H1 (cell line): ENCODE results near the gene COMMD2. TPM values are rescaled to one million over a fixed set of nuclear protein-coding genes. Genes with fewer than 3 reads are reported as not detected.

Experiments used
- CTCF ChIA-PET: fragments of 300-600 bp; sonication (Branson Sonifier 250); formaldehyde crosslinking; loops from one replicate; lab custom pipeline; 2021; ENCODE audit not compliant: partially characterized antibody; lab: Charles Lee
- POLR2A ChIA-PET: fragments of 300-600 bp; sonication (Branson Sonifier 250); formaldehyde crosslinking; loops from one replicate; lab custom pipeline; 2021; ENCODE audit warnings: inconsistent platforms; ENCODE audit not compliant: partially characterized antibody; lab: Charles Lee
- DNase-seq, 2 experiments: peaks; one replicate each; pipeline versions ENCODE4 v3.0.0 to v3.0.0-alpha.2; 2010 to 2022; ENCODE audit warnings: low spot score in 2 of 2, low read depth in 1 of 2, mixed read lengths in 1 of 2
- FAIRE-seq: peaks from 2 replicates; lab custom pipeline; 2011; peaks lifted over from hg19 to GRCh38; lab: Jason Lieb, UNC
- H2AFZ ChIP-seq: 2 replicates; pipeline ENCODE4 v1.8.1; 2012; ENCODE audit warnings: low read length, inconsistent platforms
- H2AK5ac ChIP-seq: 2 replicates; pipeline ENCODE4 v1.6.1; 2013; ENCODE audit warnings: low read depth, low read length
- H2BK120ac ChIP-seq: replicated peaks from 2 replicates; pipeline ENCODE3; 2013; ENCODE audit warnings: low read depth, low read length, inconsistent platforms
- H2BK12ac ChIP-seq: 2 replicates; pipeline ENCODE4 v1.6.1; 2013; ENCODE audit warnings: low read depth, low read length
- H2BK15ac ChIP-seq: 2 replicates; pipeline ENCODE4 v1.6.1; 2013; ENCODE audit warnings: low read length
- H2BK20ac ChIP-seq: 2 replicates; pipeline ENCODE4 v1.6.1; 2013; ENCODE audit warnings: low read length
- H2BK5ac ChIP-seq: 2 replicates; pipeline ENCODE4 v1.6.1; 2013; ENCODE audit warnings: low read depth, low read length
- H3K14ac ChIP-seq: 2 replicates; pipeline ENCODE4 v1.6.1; 2013; ENCODE audit warnings: inconsistent platforms; ENCODE audit not compliant: insufficient read length
- H3K18ac ChIP-seq: 2 replicates; pipeline ENCODE4 v1.6.1; 2013; ENCODE audit warnings: low read length; ENCODE audit errors: extremely low read depth
- H3K23ac ChIP-seq: 2 replicates; pipeline ENCODE4 v1.6.1; 2013; ENCODE audit warnings: inconsistent platforms; ENCODE audit not compliant: insufficient read length
- H3K23me2 ChIP-seq: 2 replicates; pipeline ENCODE4 v1.6.1; 2013; ENCODE audit warnings: low read depth, low read length
- H3K27ac ChIP-seq: 2 replicates; pipeline ENCODE4 v1.6.1; 2011; ENCODE audit warnings: low read depth, low read length, inconsistent platforms
- H3K27me3 ChIP-seq, 4 experiments: replicated peaks in 1 of 4; 1 replicate in 1 of 4; 2 replicates in 3 of 4; pipeline versions ENCODE4 v1.6.1 to v1.8.1; 2011 to 2013; ENCODE audit warnings: low read length in 3 of 4, mild to moderate bottlenecking in 3 of 4, inconsistent platforms in 2 of 4, mixed read lengths in 2 of 4, moderate library complexity in 1 of 4; ENCODE audit not compliant: control insufficient read depth in 3 of 4, insufficient read depth in 3 of 4; ENCODE audit errors: extremely low read depth in 1 of 4
- H3K36me3 ChIP-seq, 4 experiments: 2 replicates each; pipeline versions ENCODE4 v1.6.1 to v1.8.1; 2011 to 2013; ENCODE audit warnings: mild to moderate bottlenecking in 4 of 4, low read length in 3 of 4, moderate library complexity in 2 of 4, control low read depth in 1 of 4, inconsistent platforms in 1 of 4; ENCODE audit not compliant: insufficient read depth in 4 of 4, control insufficient read depth in 2 of 4
- H3K4ac ChIP-seq: replicated peaks from 2 replicates; pipeline ENCODE3; 2013; ENCODE audit warnings: low read length, low read depth, mixed read lengths, inconsistent platforms; ENCODE audit not compliant: insufficient read length
- H3K4me1 ChIP-seq, 4 experiments: replicated peaks in 1 of 4; 1 replicate in 1 of 4; 2 replicates in 3 of 4; pipeline versions ENCODE4 v1.6.1 to v1.8.1; 2011 to 2013; ENCODE audit warnings: low read length in 3 of 4, inconsistent platforms in 2 of 4, mixed read lengths in 1 of 4; ENCODE audit not compliant: insufficient read depth in 4 of 4, control insufficient read depth in 3 of 4
- H3K4me2 ChIP-seq, 2 experiments: 2 replicates each; pipeline versions ENCODE4 v1.6.1 to v1.8.1; 2011 to 2013; ENCODE audit warnings: low read depth in 2 of 2, low read length in 2 of 2, control low read depth in 1 of 2, inconsistent platforms in 1 of 2, mild to moderate bottlenecking in 1 of 2; ENCODE audit not compliant: insufficient read depth in 1 of 2
- H3K4me3 ChIP-seq, 4 experiments: fragments of 200-600, 300-600 bp in 1 of 4; sonication (generic), shearing (Covaris generic), sonication (Bioruptor Twin) in 1 of 4; 2 replicates each; pipeline versions ENCODE4 v1.5.1 to v1.8.1; 2011 to 2016; ENCODE audit warnings: low read length in 4 of 4, low read depth in 3 of 4, control low read depth in 2 of 4, inconsistent platforms in 2 of 4, mild to moderate bottlenecking in 2 of 4, mixed read lengths in 1 of 4, moderate library complexity in 1 of 4; ENCODE audit not compliant: insufficient read depth in 2 of 4; ENCODE audit errors: extremely low read depth in 1 of 4
- H3K56ac ChIP-seq: replicated peaks from 2 replicates; pipeline ENCODE3; 2013; ENCODE audit warnings: low read depth, mild to moderate bottlenecking, mixed read lengths, low read length, inconsistent platforms; ENCODE audit not compliant: insufficient read length
- H3K79me1 ChIP-seq: 2 replicates; pipeline ENCODE4 v1.6.1; 2013; ENCODE audit warnings: low read depth, low read length, control low read depth
- H3K79me2 ChIP-seq, 2 experiments: 2 replicates each; pipeline versions ENCODE4 v1.6.1 to v1.8.1; 2012 to 2013; ENCODE audit warnings: low read length in 2 of 2, mild to moderate bottlenecking in 2 of 2, inconsistent platforms in 1 of 2; ENCODE audit not compliant: insufficient read depth in 2 of 2, control insufficient read depth in 1 of 2
- H3K9ac ChIP-seq, 4 experiments: replicated peaks in 1 of 4; 1 replicate in 1 of 4; 2 replicates in 3 of 4; pipeline versions ENCODE4 v1.6.1 to v1.8.1; 2011 to 2013; ENCODE audit warnings: low read depth in 3 of 4, low read length in 3 of 4, control low read depth in 2 of 4, mild to moderate bottlenecking in 2 of 4, moderate library complexity in 2 of 4, inconsistent platforms in 1 of 4; ENCODE audit errors: extremely low read depth in 1 of 4
- H3K9me3 ChIP-seq, 2 experiments: 2 replicates each; pipeline versions ENCODE4 v1.6.1 to v1.8.1; 2012 to 2013; ENCODE audit warnings: mild to moderate bottlenecking in 2 of 2, moderate library complexity in 2 of 2, control low read depth in 1 of 2, inconsistent platforms in 1 of 2, low read depth in 1 of 2, low read length in 1 of 2, mixed read lengths in 1 of 2; ENCODE audit not compliant: insufficient read depth in 2 of 2
- H4K20me1 ChIP-seq, 2 experiments: replicated peaks in 1 of 2; 2 replicates each; pipeline versions ENCODE3 to v1.8.1; 2011 to 2013; ENCODE audit warnings: inconsistent platforms in 2 of 2, low read length in 2 of 2, mild to moderate bottlenecking in 1 of 2; ENCODE audit not compliant: insufficient read depth in 2 of 2, control insufficient read depth in 1 of 2
- H4K5ac ChIP-seq: 2 replicates; pipeline ENCODE4 v1.6.1; 2013; ENCODE audit warnings: low read length, low read depth, mixed read lengths, inconsistent platforms; ENCODE audit not compliant: insufficient read length
- H4K8ac ChIP-seq: 2 replicates; pipeline ENCODE4 v1.8.0; 2013; ENCODE audit warnings: mild to moderate bottlenecking, moderate library complexity, low read length, inconsistent platforms; ENCODE audit not compliant: insufficient read depth; ENCODE audit errors: extremely low read depth
- H4K91ac ChIP-seq: replicated peaks from 2 replicates; pipeline ENCODE3; 2013; ENCODE audit warnings: low read length, mixed read lengths, inconsistent platforms; ENCODE audit not compliant: insufficient read length
- CBX8 ChIP-seq: fragments of 300-800, 300-1000 bp; sonication (generic); IDR thresholded peaks from 2 replicates; pipeline ENCODE4 v1.7.1; 2016; ENCODE audit warnings: low read depth, low read length, borderline replicate concordance
- CREB1 ChIP-seq: IDR thresholded peaks from 2 replicates; pipeline ENCODE4 v1.6.1; 2012; ENCODE audit warnings: inconsistent platforms
- CTBP2 ChIP-seq: IDR thresholded peaks from 2 replicates; pipeline ENCODE4 v1.7.0; 2011; ENCODE audit warnings: borderline replicate concordance, mild to moderate bottlenecking, moderate library complexity, mixed read lengths, low read length; ENCODE audit not compliant: insufficient read depth, insufficient read length
- FOSL1 ChIP-seq: IDR thresholded peaks from 2 replicates; pipeline ENCODE4 v1.6.1; 2011; ENCODE audit warnings: mild to moderate bottlenecking, low read depth, low read length, moderate library complexity; ENCODE audit not compliant: insufficient read depth
- JUND ChIP-seq: IDR thresholded peaks from 2 replicates; pipeline ENCODE4 v1.6.1; 2011; ENCODE audit warnings: mild to moderate bottlenecking, improper control_type of control experiment, low read length
- RNF2 ChIP-seq: fragments of 200-900, 300-1000 bp; sonication (generic); IDR thresholded peaks from 2 replicates; pipeline ENCODE4 v1.7.1; 2016; ENCODE audit warnings: borderline replicate concordance, low read depth, mild to moderate bottlenecking, antibody characterized with exemption, low read length; ENCODE audit not compliant: poor library complexity, severe bottlenecking; ENCODE audit errors: missing control alignments
- RXRA ChIP-seq: IDR thresholded peaks from 2 replicates; pipeline ENCODE4 v1.6.1; 2011; ENCODE audit warnings: low read depth, mild to moderate bottlenecking, low read length, moderate library complexity; ENCODE audit not compliant: insufficient read depth
- SIN3A ChIP-seq, 2 experiments: IDR thresholded peaks in 1 of 2; conservative IDR thresholded peaks in 1 of 2; 2 replicates each; pipeline ENCODE4 v1.6.1; 2011 to 2012; ENCODE audit warnings: low read length in 2 of 2, improper control_type of control experiment in 1 of 2, low read depth in 1 of 2, mild to moderate bottlenecking in 1 of 2
- SIX5 ChIP-seq: IDR thresholded peaks from 2 replicates; pipeline ENCODE4 v1.6.1; 2011; ENCODE audit warnings: mild to moderate bottlenecking, low read depth, low read length
- SP2 ChIP-seq: IDR thresholded peaks from 2 replicates; pipeline ENCODE4 v1.6.1; 2012; ENCODE audit warnings: mild to moderate bottlenecking, low read length, inconsistent platforms
- SP4 ChIP-seq: IDR thresholded peaks from 2 replicates; pipeline ENCODE4 v1.6.1; 2012; ENCODE audit warnings: low read length, inconsistent platforms
- SUZ12 ChIP-seq: fragments of 200-600 bp; sonication (generic); IDR thresholded peaks from 2 replicates; pipeline ENCODE4 v1.6.1; 2012; ENCODE audit warnings: mild to moderate bottlenecking, inconsistent platforms, low read length, moderate library complexity, mixed read lengths
- USF2 ChIP-seq: IDR thresholded peaks from 2 replicates; pipeline ENCODE4 v1.6.1; 2011; ENCODE audit warnings: low read length, improper control_type of control experiment
- YY1 ChIP-seq: IDR thresholded peaks from 2 replicates; pipeline ENCODE4 v1.6.1; 2011; ENCODE audit warnings: low read depth, mild to moderate bottlenecking, low read length
- polyA plus RNA-seq, 7 experiments: library from polyadenylated mRNA; depleted of rRNA in 3 of 7; stranded (reverse) in 5 of 7; unstranded in 2 of 7; fragments of >200 nt in 5 of 7; fragments of 200-250 nt in 2 of 7; gene quantifications; 1 replicate in 5 of 7; 2 replicates in 1 of 7; 4 replicates in 1 of 7; pipeline versions ENCODE4 v1.2.1 to v1.2.3, GENCODE V29; 2011 to 2013; ENCODE audit warnings: missing spikeins in 2 of 7, mixed read lengths in 2 of 7
- total RNA-seq: library from RNA; stranded (reverse); fragmentation: NEBNext Ultra II Directional; extraction: Animal tissue kit (Norgen Biotek cat#: 25700); gene quantifications from 2 replicates; pipeline ENCODE4 v1.2.1, GENCODE V29; 2021

Gene COMMD2
- total and polyA plus RNA-seq, 2 of the 8 experiments (the other 6 are each of a cell fraction or from before 2014, with no cell fraction given): 20.2 to 57.2 TPM

GRCh38 chr3:149705416-149705815, 46.9 kb downstream of the COMMD2 start:
- Histone ChIP-seq H3K27me3 (no peaks in the 10 kb centered on the region), H3K4ac (no peak overlapping the region), H3K4me3 (no peak overlapping the region), H2AK5ac (no peak overlapping the region), H2BK20ac (no peak overlapping the region), H3K14ac (no peak overlapping the region), H3K23me2 (no peaks in the 10 kb centered on the region), H3K79me2 (no peaks in the 10 kb centered on the region), H3K79me1 (no peaks in the 10 kb centered on the region), H3K23ac (no peak overlapping the region), H4K8ac (no peak overlapping the region), H2BK5ac (no peak overlapping the region), H3K27ac (no peak overlapping the region), H3K4me1 (peaks cover 0 to 5% (median 2%) of the 10 kb centered on the region in 4 experiments; a peak in 3 of 7 replicates), H3K4me2 (no peak overlapping the region), H4K91ac (no peak overlapping the region), H4K5ac (no peak overlapping the region), H3K9ac (no peak overlapping the region), H2BK15ac (no peak overlapping the region), H3K9me3 (no peaks in the 10 kb centered on the region), H3K36me3 (no peaks in the 10 kb centered on the region), H3K18ac (no peak overlapping the region), H2BK12ac (no peak overlapping the region), H3K56ac (no peak overlapping the region), H2BK120ac (no peak overlapping the region), H2AFZ (no peak overlapping the region), H4K20me1 (no peaks in the 10 kb centered on the region)
- ChIA-PET CTCF (interaction anchor here (0.8 to 3.2 kb wide), 6 partner anchors 9 to 174 kb away, joined by 3 to 18 read pairs (median 6); no protein-coding TSS in a partner anchor), POLR2A (interaction anchor here (0.6 kb wide), 1 partner anchor 22 kb away, joined by 3 read pairs; no protein-coding TSS in a partner anchor)
- FAIRE-seq (no peak), DNase-seq (no peak)
- TF ChIP-seq CTBP2 (no peak), CBX8 (no peak), FOSL1 (no peak), YY1 (no peak), SP2 (no peak), SUZ12 (no peak), RXRA (no peak), JUND (no peak), CREB1 (no peak), RNF2 (no peak), SP4 (no peak), USF2 (no peak), SIX5 (no peak), SIN3A (conservative IDR thresholded peaks at IDR 0.05 in 1 of 2, IDR thresholded peaks at IDR 0.05 in 1 of 2; ENCODE audit: low read depth in 1 of 2, low read length in 2 of 2) (no peak)
